GM19043 (cell line): ENCODE results near the gene SMAD7.
A peak's percentile ranks its signal among the peaks of the same experiment; 100 is the strongest.

Source experiments
- ATAC-seq: cut with Tn5 transposase; IDR thresholded peaks from one replicate; pipeline ENCODE4 v1.9.1; 2021; ENCODE audit warnings: low read depth; ENCODE audit not compliant: unreplicated experiment

SMAD7 gene

DNA sequence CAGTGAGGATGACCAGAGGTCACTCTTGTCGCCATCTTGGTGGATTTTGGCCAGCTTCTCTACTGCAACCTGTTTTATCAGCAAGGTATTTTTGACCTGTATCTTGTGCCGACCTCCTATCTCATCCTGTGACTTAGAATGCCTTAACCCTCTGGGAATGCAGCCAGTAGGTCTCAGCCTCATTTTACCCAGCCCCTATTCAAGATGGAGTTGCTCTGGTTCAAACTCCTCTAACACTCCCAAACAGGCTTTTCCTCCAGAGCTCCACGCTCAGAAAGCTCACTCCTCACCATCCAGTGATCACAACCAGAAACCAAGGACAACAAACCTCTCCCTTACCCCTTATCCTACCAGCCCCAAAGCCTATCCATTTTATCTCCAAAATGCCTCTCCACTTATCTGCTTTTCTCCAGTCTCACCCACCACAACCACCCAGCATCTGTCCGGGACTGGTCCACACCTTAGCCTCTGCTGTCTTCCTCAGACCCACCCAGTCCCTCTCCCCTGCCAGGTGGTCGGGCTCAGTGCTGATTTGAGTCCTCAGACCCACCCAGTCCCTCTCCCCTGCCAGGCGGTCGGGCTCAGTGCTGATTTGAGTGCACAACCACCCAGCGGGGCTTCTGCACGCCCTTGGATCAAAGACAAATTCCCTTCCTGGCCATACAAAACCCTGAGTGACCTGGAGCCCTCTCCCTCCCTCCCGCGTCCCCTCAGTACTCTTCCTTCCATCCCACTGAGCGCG, 11.7 kb upstream of the SMAD7 start:
- no peak for ATAC-seq

DNA sequence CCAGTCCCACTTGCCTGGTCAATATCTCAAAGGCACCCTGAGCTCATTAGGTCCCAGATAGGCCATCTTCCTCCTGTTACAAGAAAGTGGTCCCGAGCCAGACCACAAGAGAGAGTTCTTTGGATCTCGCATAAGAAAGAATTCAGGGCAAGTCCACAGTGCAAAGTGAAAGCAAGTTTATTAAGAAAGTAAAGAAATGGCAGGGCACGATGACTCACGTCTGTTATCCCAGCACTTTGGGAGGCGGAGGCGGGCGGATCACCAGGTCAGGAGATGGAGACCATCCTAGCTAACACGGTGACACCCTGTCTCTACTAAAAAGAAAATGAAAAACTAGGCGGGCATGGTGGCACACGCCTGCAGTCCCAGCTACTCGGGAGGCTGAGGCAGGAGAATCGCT, 10.8 kb upstream of the SMAD7 start:
- ATAC-seq: no peak

DNA sequence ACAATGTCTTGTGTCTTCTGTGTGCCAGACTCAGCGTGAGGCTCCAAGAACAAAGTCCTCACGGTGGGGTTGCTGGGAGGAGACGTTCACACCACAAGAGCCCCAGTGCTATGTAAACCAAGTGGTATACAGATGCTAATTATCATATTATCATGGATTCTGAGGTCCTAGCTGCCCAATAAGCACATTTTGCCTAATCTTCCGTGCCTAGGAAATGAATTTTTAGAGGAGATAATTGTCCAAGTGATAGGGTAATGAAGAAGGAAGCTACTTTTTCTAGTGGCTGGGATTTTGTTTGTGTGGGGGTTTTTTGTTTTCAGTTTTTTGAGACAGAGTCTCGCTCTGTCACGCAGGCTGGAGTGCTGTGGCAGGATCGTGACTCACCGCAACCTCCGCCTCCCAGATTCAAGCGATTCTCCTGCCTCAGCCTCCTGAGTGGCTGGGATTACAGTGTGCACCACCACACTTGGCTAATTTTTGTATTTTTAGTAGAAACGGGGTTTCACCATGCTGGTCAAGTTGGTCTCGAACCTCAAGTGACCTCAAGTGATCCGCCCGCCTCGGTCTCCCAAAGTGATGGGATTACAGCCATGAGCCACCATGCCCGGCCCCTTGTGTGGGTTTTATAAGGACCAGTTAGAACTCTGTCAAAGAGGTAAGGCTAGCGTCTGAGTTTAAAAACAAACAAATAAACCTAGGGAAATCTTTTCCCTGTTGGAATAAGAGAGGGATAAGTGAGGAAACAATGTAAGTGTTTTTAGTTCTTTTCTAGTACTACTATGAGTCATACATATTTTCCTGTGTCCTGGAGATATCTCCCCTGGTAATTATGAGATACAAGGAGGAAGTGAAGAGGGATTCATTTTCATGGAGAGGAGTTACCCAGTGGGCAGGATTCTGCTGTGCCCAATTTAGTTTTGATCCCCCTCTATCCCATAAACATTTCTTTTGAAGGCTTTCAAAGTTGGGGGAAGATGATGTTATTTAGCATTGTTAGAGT, 9.5 kb upstream of the SMAD7 start:
- ATAC-seq: no peak

DNA sequence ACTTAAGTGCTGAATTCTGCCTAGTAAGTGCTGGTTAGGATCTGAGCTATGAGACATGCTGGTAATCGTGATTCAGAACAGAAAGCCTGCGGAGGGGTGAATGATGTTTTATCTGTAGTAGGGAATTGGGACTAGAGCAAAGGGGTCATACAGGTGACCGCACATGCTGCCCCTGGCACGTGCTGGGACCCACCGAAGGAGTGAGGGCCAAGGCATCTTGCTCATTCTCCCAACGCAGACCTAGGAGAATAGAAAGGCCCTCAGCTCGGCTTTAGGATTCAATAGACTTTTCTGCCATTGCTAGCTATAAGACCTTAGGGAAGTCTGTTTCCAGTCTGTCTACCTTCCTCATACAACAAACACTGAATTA, 8.8 kb upstream of the SMAD7 start:
- ATAC-seq: no peak

DNA sequence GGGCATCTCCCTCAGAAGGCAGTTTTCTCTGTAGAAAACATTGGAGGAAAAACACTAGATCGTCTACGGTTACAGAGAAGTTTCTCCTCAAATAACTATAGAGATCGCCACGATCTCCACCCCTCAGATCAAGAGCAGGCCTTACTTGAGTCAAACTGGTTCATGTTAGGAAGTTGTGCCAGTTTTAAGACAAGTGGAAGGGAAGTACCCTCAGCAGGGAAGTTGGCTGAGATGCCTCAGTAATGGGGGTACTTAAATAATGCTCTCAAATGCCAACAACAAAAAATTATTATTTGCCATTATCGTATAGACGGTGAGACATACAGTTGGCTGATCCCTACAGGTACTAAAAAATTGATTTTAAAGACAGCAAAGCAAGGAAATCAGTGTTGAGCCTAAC, 8.2 kb upstream of the SMAD7 start:
- ATAC-seq: no peak

DNA sequence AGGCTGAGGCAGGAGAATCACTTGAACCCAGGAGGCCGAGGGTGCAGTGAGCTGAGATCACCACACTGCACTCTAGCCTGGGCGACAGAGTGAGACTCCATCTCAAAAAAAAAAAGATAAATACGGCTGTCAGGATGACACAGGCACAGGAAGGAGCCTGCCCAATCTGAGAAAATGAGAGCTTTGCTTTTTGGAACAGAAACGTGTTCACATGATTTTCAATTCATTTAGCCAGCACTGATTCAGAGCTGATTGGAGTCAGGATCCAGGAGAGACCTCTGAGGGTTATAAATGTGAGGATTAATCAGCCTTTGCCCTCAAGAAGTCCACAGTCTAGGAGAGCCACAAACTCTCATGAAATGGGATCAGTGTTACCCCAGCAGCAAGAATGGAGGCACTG, 6.9 kb upstream of the SMAD7 start:
- no peak for ATAC-seq

DNA sequence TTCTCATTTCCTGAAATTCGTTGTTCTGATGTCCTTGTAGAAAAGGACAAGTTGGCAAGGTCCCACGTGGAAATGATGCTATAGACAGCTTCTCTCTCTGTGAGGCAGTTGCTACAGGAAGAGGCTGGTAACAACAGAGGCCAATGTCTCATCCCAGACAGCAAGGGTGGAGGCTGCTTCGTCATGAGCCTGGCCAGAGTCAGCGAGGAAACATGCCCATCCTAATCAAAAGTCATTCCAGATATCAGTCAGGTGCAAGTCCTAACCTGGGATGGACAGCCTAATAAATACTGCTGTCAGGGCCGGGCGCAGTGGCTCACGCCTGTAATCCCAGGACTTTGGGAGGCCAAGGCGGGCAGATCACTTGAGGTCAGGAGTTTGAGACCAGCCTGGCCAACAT, 6.4 kb upstream of the SMAD7 start:
- no peak for ATAC-seq

DNA sequence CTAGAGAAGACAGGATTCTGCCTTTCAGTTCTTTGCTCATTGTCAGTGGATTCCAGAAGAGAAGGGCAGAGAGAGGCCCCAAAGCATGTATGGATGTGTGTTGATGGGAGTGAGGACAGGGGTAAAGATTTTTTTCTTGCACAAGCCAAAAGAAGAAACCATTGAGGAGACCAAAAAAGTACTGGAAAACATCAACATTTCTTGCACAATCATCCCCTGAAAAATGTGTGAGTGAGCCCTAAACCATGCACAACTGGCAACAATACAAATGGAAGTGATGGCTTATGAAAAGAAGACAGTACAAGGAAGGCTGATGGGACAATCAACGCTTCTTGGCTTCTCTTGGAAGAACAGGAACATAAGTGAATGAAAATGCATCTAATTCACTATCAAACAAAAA, 5.6 kb upstream of the SMAD7 start:
- no peak for ATAC-seq

DNA sequence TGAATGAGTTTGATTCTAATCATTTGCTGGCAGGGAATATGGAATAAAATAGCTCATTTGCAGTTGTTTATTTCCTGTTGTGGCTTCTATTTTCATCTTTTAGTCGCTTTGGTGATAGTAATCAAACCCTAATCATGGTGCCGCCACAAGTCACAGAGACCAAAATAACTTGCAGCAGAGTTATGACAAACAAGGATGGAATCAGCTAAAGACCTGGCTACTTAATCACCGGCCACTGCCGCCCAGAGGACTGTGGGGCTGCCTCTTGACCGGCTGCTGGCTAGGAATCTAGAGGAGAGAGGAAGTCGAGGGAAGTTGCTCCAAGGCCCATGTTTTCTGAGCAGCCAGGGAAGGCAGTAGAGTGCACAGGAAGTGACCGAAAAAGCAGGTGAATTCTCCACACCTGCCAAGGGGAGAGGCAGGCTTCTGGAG, 5.1 kb upstream of the SMAD7 start:
- ATAC-seq: no peak

DNA sequence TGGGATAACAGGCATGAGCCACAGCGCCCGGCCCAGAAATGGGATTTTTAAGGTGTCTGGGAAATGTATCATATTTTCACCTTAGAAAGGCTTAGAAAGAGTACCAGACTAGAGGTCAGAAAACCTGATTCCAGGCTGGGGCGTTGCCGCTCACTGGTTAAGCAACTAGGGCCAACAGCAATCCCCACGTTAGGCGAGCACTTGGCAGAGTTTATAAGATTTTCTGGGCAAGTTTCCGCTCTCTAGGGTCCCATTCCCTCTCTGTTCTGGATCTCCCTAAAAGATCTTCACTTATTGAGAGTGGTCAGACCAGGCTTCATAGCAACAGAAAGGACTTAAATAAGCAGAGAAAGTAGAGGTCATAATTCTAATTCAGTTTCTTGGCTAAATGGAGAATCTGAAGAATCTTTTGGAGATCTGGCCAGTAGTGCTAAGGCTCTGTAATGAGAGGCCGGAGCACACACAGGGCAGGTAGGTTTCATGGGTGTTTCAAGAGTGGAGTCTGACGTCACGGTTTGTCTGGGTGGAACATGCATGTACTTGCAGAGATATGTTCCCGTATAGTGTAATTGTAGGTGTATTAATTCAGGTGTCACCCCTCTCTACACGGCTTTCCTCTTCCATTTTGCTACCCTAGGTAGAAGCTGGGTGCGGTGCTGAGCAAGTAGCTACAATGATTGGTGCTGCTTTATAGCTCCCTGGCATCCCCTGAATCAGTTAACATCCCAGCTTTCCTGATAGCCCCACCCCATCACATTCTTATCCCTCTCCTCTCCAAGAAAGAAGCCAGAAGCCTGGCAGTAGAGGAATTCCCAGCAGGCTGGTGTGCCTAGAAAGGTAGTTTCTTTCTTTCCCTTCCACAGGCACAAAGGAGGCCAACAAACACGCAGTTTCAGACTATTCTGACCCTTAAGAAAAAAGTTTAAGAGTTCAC, 4.4 kb upstream of the SMAD7 start:
- ATAC-seq: no peak

DNA sequence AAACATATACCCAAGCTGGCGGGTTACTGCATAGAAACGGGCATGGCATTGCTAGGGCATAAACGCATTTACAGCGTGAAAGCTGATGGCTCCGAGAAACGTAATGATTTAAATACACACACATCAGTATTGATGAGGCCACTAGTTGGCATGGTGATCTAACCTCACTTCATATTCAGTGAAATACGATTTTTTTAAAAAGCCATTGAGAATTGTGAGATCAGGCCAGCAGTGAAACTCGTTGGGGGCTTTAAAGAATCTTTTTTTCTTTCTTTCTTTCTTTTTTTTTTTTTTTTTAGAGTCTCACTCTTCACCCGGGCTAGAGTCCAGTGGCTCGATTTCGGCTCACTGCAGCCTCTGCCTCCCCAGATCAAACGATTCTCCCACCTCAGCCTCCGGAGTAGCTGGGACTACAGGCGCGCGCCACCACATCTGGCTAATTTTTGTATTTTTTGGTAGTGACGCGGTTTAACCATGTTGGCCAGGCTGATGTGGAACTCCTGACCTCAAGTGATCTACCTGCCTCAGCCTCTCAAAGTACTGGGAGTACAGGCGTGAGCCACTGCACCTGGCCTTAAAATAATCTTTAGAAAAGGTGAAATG, 2.4 kb upstream of the SMAD7 start:
- ATAC-seq: no peak

DNA sequence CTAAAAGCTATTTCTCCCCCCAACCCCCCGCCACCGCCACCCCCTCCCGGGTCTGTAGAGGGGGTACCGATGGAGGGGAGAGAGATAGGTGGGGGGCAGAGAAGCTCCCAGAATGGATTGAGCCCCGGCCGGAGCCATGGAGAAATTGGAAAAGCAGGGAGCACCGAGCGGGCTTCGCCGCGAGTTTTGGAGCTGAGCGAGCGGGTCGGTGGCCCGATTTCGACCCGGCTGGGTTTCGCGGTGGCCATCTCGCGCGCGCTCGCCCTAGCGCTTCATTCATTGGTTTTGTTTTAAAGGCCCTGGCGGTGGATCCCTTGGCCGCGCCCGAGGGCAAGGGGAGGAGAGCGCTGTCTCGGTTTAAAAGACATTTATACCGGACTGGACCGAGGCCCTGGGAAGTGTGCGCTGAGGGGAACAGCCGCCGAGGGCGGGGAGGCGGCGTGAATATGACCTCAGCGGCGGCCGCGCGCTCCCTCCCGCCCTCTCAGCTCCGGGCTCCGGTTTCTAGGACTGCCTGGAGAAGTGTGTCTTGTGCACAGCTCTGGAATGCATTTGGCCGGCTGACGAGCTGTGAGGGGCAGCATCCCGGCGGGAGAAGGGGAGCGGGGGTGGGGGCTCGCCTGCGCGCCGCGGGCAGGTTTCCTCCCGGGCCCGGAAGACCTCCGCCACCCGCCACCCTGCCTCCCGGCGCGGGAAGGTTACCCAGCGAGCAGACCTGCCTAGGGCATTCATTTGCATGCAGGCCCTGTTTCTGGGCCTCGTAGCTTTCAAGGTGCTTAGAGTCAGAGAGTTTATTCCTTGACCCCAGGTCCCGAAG, 1.7 kb upstream of the SMAD7 start:
- peak; percentile 27 for ATAC-seq

DNA sequence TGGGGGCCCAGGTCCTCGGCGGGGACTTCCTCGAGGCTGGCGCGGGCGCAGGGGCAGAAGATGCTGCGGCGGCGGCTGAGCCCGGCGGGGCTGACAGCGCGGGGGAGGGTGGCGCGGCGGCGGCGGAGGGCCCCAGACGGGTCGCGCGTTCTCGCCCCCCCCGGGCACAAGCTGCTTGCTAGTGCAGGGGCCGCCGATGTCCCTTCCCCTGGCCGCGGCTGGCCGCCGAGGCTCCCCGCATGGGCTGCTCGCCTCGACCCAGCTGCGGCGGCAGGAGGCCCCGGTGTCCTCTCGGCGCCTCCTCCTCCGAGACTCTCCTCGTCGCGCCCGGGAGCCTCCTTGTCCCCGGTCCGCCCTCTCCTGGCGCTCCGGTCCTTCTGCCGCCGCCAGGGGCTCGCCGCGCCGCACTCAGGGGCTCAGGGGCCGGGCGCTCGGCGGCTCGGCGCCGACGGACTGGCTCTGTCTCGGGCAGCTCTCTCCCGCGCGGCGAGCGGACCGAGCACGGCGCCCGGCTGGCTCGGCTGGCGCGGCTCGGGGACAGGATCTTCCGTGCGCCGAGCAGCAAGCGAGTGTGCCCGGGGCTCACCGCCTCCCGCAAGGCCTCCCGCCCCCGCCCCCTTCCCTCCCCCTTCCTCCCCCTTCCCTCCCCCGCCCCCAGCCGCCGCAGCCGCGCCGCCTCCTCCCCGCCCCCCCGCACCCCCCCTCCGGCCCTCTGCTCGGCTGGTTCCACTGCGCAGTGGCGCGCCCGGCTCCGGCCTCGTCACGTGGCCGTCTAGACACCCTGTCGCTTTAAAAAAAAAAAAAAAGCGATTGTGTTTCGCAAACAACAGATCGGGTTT, 902 bp upstream of the SMAD7 start:
- ATAC-seq: peak; percentile 33

DNA sequence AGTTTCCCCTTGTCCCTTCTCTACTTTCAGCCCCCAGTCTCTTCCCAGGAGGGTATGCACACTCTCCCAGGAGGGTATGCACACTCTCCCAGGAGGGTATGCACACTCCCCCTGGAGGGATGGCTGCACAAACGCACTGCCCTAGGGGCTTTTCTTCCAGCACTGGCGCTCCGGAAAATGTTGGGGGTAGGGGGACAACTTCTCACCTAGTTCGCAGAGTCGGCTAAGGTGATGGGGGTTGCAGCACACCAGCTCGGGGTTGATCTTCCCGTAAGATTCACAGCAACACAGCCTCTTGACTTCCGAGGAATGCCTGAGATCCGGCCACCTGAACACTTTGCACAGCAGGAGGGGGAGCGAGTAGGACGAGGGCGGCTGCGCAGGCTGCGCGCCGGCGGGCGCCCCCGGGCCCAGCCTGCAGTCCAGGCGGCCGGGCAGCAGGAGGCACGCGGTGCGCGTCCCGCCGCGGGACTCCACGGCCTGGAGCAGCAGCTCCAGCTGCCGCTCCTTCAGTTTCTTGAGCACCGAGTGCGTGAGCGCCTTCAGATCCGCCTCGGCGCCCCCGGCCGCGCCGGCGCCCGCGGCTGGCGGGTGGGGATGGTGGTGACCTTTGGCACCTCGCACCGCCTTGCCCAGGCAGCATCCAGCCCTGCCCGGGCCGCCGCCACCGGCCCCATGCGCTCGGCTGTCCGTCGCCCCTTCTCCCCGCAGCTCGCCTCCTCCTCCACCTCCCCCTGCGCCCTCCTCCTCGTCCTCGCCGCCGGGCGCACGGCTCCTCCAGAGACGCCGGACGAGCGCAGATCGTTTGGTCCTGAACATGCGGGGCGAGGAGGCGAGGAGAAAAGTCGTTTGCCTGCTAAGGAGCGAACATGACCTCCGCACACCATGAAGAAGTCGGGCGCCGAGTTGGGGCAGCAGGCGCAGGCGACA, 894 bp downstream of the SMAD7 start:
- no peak for ATAC-seq

DNA sequence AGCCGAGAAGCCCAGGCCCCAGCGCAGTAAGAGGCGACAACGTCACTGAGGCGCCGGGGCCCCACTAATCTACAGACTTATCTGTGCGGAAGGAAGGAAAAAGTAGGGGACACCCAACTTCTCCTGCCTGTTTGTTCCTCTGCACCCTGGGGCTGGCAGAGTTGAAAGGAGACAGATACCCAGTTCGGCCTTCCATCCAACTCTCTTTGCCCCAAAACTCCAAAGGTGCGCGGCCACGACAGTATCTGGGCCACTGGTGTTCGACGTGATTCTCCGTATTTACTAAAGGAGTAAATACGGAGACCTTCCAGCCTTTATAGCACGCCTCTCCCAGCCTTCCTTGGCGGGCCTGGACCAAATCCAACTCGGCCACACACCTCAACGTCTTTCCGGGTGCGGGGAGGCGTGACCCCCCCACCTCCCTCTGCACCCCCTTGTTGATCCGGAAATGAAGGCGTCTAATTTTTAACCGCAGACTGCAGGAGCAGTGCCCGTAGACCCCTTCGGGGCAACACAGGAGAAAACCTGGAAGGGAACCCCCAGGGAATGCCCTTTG, 1.6 kb downstream of the SMAD7 start:
- no peak for ATAC-seq

DNA sequence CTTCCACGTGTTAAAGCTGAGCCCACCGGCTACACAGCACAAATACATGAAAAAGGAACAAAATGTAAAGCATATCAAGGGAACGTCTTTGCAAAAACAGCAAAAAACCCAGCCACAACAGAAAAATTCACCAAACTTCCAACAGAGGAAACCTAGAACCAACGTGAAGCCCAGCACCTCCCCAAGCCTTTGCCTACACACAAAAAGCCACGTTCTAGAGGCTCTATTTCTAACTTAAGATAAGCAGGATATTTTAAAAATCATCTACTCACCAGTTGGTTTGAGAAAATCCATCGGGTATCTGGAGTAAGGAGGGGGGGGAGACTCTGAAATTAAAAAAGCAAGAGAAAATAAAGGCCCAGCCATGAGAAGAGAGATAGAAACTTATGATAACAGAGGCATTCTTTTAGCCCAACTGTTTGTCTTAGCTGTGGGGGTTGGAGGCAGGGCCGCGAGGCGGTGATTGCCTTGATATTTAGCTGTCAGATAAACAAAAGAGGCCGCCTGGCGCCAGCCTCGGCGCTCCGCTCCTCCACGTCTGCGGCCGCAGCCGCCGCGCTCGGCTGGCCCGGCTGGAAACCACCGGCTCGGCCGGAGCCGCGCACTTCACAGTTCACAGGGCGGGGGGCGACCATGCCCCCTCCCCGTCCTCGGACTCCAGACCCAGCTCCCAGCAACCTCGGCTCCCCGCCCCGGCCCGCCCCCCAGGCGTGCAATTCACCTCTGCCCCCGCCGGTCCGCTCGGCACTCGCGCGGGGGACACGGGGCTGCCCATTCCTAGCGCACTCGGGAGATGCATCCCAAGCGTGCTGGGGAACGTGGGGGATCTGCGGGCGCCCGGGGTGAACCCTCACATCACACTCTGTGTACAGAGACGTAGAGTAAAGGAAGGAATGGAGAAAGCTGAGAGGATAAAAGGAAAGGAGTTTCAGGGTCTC, 2.4 kb downstream of the SMAD7 start:
- ATAC-seq: no peak
